ENCODE measurements around the gene CHKA. TPM values are rescaled to one million over a fixed set of nuclear protein-coding genes. Genes with fewer than 3 reads are reported as not detected.

CHKA gene
- total RNA-seq, 4 donors from 2014 or later, result 27.7 to 72.5 (median 33.3) TPM

GRCh38 chr11:68037411-68038225 lies 83.6 kb downstream of the CHKA start:
- no peak for DNase-seq (ENCODE audit: low spot score)
- no peak for ATAC-seq (ENCODE audit: low FRiP score)

GRCh38 chr11:68036717-68037239 lies 84.4 kb downstream of the CHKA start:
- DNase-seq (ENCODE audit: low spot score) (no peak), ATAC-seq (ENCODE audit: low FRiP score) (no peak)
- TF ChIP-seq CTCF (IDR thresholded peaks at IDR 0.05), result no peak

More at GRCh38 chr11:68037411-68038225, 83.6 kb downstream of the CHKA start:
- TF ChIP-seq CTCF (IDR thresholded peaks at IDR 0.05), result no peak

- no peak for DNase-seq (ENCODE audit: low spot score)
- TF ChIP-seq CTCF (IDR thresholded peaks at IDR 0.05), result no peak
- ATAC-seq (ENCODE audit: low FRiP score), result no peak
Observed at GRCh38 chr11:68036141-68036716, 85.0 kb downstream of the CHKA start.

- ATAC-seq (ENCODE audit: low FRiP score), result no peak
- no peak for DNase-seq (ENCODE audit: low spot score)
- no peak for TF ChIP-seq CTCF (IDR thresholded peaks at IDR 0.05)
Observed at GRCh38 chr11:68035266-68035876, 85.8 kb downstream of the CHKA start.

GRCh38 chr11:68033708-68034045 lies 87.5 kb downstream of the CHKA start:
- ATAC-seq (ENCODE audit: low FRiP score), result no peak
- TF ChIP-seq CTCF (IDR thresholded peaks at IDR 0.05), result no peak
- no peak for DNase-seq (ENCODE audit: low spot score)

GRCh38 chr11:68032997-68033707 lies 88.0 kb downstream of the CHKA start:
- ATAC-seq (ENCODE audit: low FRiP score), result no peak
- no peak for DNase-seq (ENCODE audit: low spot score)

More at GRCh38 chr11:68032997-68033707, 88.0 kb downstream of the CHKA start:
- TF ChIP-seq CTCF (IDR thresholded peaks at IDR 0.05), result no peak
